Upper lobe of left lung (tissue), 4 donors: ENCODE data around the gene CSF1.

Experiments used
- EP300 ChIP-seq, 4 donors: sonication (generic); formaldehyde crosslinking; IDR thresholded peaks; one replicate each; pipeline ENCODE4 v1.5.1; 2017; ENCODE audit warnings: antibody characterized with exemption in 4 of 4, control low read depth in 2 of 4
- POLR2AphosphoS5 ChIP-seq, 2 donors: sonication (generic); formaldehyde crosslinking; IDR thresholded peaks; one replicate each; pipeline ENCODE4 v1.5.1; 2017; ENCODE audit warnings: antibody characterized with exemption in 2 of 2
- TF ChIP-seq, protein P1 (sequence below), 6 experiments: fragments of 450-650 bp in 4 of 6; fragments of 200-600 bp in 2 of 6; sonication (generic) in 2 of 6; IDR thresholded peaks; one replicate each; pipeline ENCODE4 v1.5.1; 2016 to 2019; ENCODE audit warnings: antibody characterized with exemption in 6 of 6

DNA sequence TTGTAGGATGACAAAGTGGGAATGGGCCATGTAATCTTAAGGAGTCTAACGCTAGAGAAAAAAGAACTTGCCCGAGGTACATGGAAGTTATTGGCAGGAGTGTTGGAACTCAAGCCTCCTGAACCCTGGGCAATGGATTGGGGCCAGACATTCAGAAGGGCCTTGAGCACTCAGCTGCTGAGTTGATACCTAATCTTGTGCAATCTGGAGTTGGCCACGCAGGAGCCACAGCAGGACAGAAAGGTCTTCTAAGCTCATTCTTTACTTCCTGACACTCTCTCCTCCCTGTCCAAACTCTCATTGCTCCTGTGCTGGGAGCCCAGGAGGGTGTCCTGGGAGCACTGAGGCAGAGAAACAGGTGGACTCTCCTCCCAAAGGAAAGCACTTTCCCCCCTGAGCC lies 25.1 kb upstream of the CSF1 start:
- TF ChIP-seq, protein P1, sequence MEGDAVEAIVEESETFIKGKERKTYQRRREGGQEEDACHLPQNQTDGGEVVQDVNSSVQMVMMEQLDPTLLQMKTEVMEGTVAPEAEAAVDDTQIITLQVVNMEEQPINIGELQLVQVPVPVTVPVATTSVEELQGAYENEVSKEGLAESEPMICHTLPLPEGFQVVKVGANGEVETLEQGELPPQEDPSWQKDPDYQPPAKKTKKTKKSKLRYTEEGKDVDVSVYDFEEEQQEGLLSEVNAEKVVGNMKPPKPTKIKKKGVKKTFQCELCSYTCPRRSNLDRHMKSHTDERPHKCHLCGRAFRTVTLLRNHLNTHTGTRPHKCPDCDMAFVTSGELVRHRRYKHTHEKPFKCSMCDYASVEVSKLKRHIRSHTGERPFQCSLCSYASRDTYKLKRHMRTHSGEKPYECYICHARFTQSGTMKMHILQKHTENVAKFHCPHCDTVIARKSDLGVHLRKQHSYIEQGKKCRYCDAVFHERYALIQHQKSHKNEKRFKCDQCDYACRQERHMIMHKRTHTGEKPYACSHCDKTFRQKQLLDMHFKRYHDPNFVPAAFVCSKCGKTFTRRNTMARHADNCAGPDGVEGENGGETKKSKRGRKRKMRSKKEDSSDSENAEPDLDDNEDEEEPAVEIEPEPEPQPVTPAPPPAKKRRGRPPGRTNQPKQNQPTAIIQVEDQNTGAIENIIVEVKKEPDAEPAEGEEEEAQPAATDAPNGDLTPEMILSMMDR (IDR thresholded peaks at IDR 0.05): no peak
- TF ChIP-seq POLR2AphosphoS5 (IDR thresholded peaks at IDR 0.05) (no peak), EP300 (IDR thresholded peaks at IDR 0.05) (no peak)
